GM12872 (cell line): ENCODE measurements around the gene ANKDD1A.

Experiments
- TF ChIP-seq, protein P1 (sequence below): IDR thresholded peaks from 3 replicates; pipeline ENCODE4 v1.5.1; 2011; ENCODE audit warnings: low read depth, mild to moderate bottlenecking, low read length, moderate library complexity; ENCODE audit not compliant: insufficient read depth

Gene ANKDD1A

DNA sequence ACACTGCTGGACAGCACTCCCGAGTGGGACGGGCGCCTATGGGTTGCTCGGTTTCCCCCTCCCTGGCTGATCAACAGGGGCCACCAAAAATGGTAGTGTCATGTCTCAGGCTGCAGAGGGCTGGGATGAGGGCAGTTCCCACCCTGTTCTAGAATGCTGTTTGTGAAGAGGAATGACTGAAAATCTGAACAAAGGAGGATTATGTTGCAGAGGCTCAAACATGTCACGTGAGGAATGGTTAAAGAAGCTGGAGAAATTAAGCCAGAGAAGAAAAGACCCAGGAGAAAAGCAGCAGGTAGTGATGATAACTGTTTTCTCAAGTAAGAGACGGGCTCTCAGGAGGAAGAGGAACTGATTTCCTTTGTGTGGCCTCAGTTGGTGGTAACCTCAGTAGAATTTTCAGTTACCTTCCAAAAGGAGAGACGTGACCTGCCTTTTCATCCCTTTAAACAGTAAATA lies 67.6 kb downstream of the ANKDD1A start:
- TF ChIP-seq, protein P1, sequence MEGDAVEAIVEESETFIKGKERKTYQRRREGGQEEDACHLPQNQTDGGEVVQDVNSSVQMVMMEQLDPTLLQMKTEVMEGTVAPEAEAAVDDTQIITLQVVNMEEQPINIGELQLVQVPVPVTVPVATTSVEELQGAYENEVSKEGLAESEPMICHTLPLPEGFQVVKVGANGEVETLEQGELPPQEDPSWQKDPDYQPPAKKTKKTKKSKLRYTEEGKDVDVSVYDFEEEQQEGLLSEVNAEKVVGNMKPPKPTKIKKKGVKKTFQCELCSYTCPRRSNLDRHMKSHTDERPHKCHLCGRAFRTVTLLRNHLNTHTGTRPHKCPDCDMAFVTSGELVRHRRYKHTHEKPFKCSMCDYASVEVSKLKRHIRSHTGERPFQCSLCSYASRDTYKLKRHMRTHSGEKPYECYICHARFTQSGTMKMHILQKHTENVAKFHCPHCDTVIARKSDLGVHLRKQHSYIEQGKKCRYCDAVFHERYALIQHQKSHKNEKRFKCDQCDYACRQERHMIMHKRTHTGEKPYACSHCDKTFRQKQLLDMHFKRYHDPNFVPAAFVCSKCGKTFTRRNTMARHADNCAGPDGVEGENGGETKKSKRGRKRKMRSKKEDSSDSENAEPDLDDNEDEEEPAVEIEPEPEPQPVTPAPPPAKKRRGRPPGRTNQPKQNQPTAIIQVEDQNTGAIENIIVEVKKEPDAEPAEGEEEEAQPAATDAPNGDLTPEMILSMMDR, result no peak

DNA sequence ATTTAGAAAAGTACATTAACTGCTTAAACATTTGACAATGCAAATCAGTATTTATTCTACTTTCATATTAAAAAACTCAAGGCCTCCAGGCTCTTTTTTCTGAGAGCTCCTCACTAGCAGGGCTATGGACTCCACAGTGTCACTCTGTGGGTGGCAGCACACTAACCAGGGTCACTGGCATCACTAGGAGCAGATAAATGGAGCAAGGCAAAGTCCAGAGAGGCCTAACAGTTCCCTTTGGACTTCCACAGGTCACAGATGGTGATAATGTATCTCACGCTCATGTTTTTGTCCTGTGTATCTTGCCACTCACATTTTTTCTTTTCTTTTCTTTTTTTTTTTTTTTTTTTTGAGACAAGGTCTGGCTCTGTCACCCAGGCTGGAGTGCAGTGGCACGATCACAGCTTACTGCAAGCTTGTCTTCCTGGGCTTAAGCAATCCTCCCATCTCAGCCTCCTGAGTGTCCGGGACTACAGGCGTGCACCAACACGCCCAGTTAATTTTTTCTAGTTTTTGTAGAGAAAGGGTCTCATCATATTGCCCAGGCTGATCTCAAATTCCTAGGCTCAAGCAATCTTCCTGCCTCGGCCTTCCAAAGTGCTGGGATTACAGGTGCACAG lies 70.2 kb downstream of the ANKDD1A start:
- TF ChIP-seq, protein P1, result no peak

DNA sequence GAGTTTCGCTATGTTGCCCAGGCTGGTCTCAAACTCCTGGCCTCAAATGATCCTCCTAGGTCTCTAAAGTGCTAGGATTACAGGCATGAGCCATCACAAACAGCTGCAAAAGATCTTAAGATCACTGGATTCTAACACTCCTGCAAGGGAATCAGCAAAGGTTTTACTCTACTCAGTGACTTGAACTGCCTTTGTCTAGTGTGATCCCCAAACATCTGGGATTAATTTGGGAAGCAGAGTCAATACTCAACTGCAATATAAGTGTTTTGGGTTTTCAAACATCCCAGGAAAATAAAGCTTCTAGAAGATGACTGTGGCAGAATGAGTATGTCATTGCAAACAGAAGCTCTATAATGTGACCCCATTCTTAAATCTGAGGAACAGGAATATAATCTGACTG lies 70.8 kb downstream of the ANKDD1A start:
- TF ChIP-seq, protein P1, result no peak

DNA sequence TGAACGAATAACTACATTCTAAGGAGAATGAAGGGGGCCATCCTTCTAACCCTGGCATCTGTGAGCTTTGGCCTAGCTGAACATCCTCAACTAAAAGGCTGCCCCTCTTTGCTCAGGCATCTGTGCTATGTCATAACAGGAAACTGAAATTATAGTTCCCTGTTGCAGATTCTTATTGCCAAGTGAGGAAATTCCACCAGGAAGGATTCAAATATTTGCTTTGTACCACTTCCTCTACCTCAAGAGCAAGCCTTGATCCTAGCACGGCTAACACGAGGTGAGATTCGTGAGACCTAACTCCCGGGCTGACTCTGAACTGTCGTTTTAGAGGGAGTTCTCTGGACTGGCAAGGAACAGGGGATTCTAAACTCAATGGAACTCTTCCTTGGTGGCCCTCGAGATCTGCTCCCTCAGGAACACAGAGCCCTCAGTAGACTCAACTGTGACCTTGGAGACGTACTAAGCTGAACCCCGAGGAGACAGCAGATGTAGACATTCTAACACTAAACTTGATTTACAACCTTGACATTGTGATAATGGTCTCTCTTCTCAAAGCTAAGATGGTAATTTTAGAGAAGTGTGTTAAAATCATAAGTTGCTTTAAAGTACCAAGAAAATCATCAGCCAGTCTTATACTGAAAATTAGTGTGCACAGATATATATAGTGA lies 73.8 kb downstream of the ANKDD1A start:
- TF ChIP-seq, protein P1, result no peak

DNA sequence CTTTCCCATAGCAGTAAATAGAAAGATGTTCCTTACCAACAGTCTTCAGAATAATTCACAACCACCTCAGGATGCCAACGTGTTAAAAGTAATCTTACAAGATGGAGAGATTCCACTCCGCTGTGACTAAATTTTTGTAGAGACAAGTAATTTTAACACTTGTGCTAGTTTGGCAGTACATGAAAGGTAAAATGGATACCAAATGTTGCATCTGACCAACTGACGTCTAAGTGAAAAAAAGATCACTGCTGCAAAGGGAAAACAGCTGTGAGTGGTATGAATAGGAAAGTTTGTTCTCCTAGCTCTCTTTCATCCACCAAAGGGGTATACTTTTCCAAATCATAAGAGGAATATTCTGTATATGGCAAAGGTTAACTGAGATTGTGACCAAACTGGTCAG lies 75.4 kb downstream of the ANKDD1A start:
- TF ChIP-seq, protein P1, result no peak

DNA sequence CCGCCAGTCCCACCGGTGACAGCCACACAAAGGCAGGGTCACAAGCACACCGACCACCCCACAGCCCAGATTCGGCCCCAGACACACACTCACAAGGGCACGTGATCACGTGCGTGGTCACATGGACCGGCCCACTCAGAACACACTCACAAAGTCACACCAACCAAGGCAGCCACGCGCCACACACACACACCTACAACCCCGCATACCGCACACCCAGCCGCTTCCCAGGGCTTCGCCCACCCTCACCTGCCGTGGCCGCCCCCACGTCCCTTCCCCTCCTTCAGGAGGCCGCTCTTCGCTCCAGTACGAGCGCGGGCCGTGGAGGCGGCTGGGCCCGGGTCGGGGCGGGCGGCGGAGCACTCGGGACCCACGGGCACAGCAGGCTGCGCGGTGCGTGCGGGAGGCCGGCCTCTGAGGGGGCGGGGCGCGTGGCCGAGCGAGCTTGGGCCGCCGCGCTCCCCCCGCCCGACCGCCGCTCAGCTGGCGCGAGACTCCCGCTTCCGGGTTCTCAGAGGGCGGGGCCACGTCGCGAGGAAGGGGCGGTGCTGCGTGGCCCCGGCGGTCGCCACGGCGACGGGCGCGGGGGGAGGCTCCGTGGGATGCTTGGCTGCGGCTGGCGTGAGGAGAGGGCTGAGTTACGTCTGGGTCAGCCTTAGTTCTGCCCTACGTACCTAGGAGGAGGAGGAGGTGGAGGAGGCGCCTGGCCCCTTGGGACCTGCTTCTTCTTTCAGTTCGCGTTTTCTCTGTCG lies 77.9 kb downstream of the ANKDD1A start, which contains the start of gene SPG21:
TSS of gene SPG21 (minus strand) at position 499 of the 752 bp plus-strand sequence. CDS start 6,345 bp downstream, outside the sequence.
- TF ChIP-seq, protein P1, result no peak

DNA sequence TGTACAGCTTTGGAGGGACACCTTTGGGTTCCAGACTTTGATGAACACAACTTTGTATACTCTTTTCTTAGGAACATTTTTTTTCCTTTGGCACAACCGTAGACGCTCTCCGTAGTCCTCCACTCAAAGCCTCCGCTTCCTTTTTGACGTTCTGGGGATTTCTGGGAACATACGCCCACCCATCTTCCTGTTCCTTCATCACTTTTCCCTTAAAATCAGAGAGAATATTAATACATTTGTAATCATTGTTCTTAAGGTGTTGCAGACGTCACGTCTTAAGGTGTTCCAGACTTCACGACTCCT lies 78.4 kb downstream of the ANKDD1A start:
- TF ChIP-seq, protein P1, result no peak
